ENCODE results near the gene MCAM. TPM values are rescaled to one million over a fixed set of nuclear protein-coding genes. Genes with fewer than 3 reads are reported as not detected.

Gene MCAM
- total and polyA plus RNA-seq, 2 donors (not counting 3 experiments of a cell fraction or from before 2014, with no cell fraction given) = 1,027 to 2,543 TPM

- no peak for FAIRE-seq
- no TSS peak for BruUV-seq (replicated peaks)
- H3K4me3 ChIP-seq (replicated peaks in 1 of 3; ENCODE audit: insufficient read depth in 1 of 3, low read depth in 1 of 3, low read length in 3 of 3) = no peak overlapping the region
- intact Hi-C loops (cut with micrococcal nuclease) (no loop called here), dilution Hi-C loops (cut with MboI; ENCODE audit: extremely low pct_ligation_motif_present, low sequenced_read_pairs) (no loop called here)
- H4K20me1 ChIP-seq (replicated peaks; ENCODE audit: control insufficient read depth, extremely low read depth, insufficient read depth, low read length) = no peaks in the 10 kb centered on the region
- H3K36me3 ChIP-seq (ENCODE audit: control insufficient read depth in 2 of 2, extremely low read depth in 1 of 2, insufficient read depth in 2 of 2, low read length in 2 of 2) = no peaks in the 10 kb centered on the region
- no peak overlapping the region for H2AFZ ChIP-seq (ENCODE audit: low read depth, low read length)
- no peaks in the 10 kb centered on the region for H3K9me3 ChIP-seq (replicated peaks; ENCODE audit: control insufficient read depth, insufficient read depth, low read length)
- TF ChIP-seq POLR2A (IDR thresholded peaks at IDR 0.05; ENCODE audit: low read depth, low read length) = no peak
- ChIA-PET POLR2A (no interaction called here), CTCF (interaction anchor here (0.7 to 1.4 kb wide), 4 partner anchors 13 to 60 kb away, joined by 3 to 4 read pairs (median 4); partner anchors contain the start of gene CBL)
- peaks cover 61% of the 10 kb centered on the region for H3K79me2 ChIP-seq (ENCODE audit: control insufficient read depth, insufficient read depth, low read length)
- no peaks in the 10 kb centered on the region for H3K27me3 ChIP-seq (ENCODE audit: control insufficient read depth in 2 of 2, insufficient read depth in 2 of 2, low read length in 2 of 2)
- H3K9ac ChIP-seq (replicated peaks; ENCODE audit: extremely low read depth, insufficient read depth, low read length) = no peak overlapping the region
- H3K4me1 ChIP-seq (ENCODE audit: control insufficient read depth, extremely low read depth, insufficient read depth, low read length) = peaks cover 24% of the 10 kb centered on the region
- H3K27ac ChIP-seq (ENCODE audit: insufficient read depth, low read depth, low read length) = no peak overlapping the region
- H3K4me2 ChIP-seq (ENCODE audit: insufficient read depth, low read length) = no peak overlapping the region
- no peaks in the 10 kb centered on the region for H3K9me1 ChIP-seq (replicated peaks; ENCODE audit: control insufficient read depth, extremely low read depth, insufficient read depth, low read length)
- DNase-seq (ENCODE audit: low read depth, low spot score) = no peak
Measured at GRCh38 chr11:119266063-119266462, 50.9 kb downstream of the MCAM start.

GRCh38 chr11:119263352-119263940, 53.5 kb downstream of the MCAM start:
- peak; percentile 69 for FAIRE-seq
- intact Hi-C loops (cut with micrococcal nuclease) = loop anchor here (2.0 to 5.0 kb wide), 4 partner anchors 36 to 75 kb away; no protein-coding TSS in a partner anchor
- H3K4me3 ChIP-seq (replicated peaks in 1 of 3; ENCODE audit: insufficient read depth in 1 of 3, low read depth in 1 of 3, low read length in 3 of 3) = peak overlapping the region in 1 of 3 experiments; percentile 18
- H3K27ac ChIP-seq (ENCODE audit: insufficient read depth, low read depth, low read length) = peak overlapping the region; percentile 73
- H3K27me3 ChIP-seq (ENCODE audit: control insufficient read depth in 2 of 2, insufficient read depth in 2 of 2, low read length in 2 of 2) = no peaks in the 10 kb centered on the region
- no TSS peak for BruUV-seq (replicated peaks)
- TF ChIP-seq POLR2A (IDR thresholded peaks at IDR 0.05; ENCODE audit: low read depth, low read length) (no peak), MYC (IDR thresholded peaks at IDR 0.05; ENCODE audit: low read depth, low read length) (no peak), GATA2 (IDR thresholded peaks at IDR 0.05; ENCODE audit: insufficient read depth, insufficient read length, low read depth, low read length) (no peak), POLR2AphosphoS5 (IDR thresholded peaks at IDR 0.05; ENCODE audit: insufficient read depth, low read depth, low read length) (no peak)
- TF ChIP-seq, protein P1, sequence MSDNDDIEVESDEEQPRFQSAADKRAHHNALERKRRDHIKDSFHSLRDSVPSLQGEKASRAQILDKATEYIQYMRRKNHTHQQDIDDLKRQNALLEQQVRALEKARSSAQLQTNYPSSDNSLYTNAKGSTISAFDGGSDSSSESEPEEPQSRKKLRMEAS (IDR thresholded peaks at IDR 0.05; ENCODE audit: insufficient read depth, insufficient read length) = no peak
- H3K36me3 ChIP-seq (ENCODE audit: control insufficient read depth in 2 of 2, extremely low read depth in 1 of 2, insufficient read depth in 2 of 2, low read length in 2 of 2) = no peaks in the 10 kb centered on the region
- dilution Hi-C loops (cut with MboI; ENCODE audit: extremely low pct_ligation_motif_present, low sequenced_read_pairs) = no loop called here
- H3K79me2 ChIP-seq (ENCODE audit: control insufficient read depth, insufficient read depth, low read length) = peaks cover 72% of the 10 kb centered on the region
- peak overlapping the region; percentile 60 for H3K4me2 ChIP-seq (ENCODE audit: insufficient read depth, low read length)
- no peak overlapping the region for H2AFZ ChIP-seq (ENCODE audit: low read depth, low read length)
- peaks cover 4% of the 10 kb centered on the region for H4K20me1 ChIP-seq (replicated peaks; ENCODE audit: control insufficient read depth, extremely low read depth, insufficient read depth, low read length)
- H3K9me1 ChIP-seq (replicated peaks; ENCODE audit: control insufficient read depth, extremely low read depth, insufficient read depth, low read length) = no peaks in the 10 kb centered on the region
- H3K9me3 ChIP-seq (replicated peaks; ENCODE audit: control insufficient read depth, insufficient read depth, low read length) = no peaks in the 10 kb centered on the region
- H3K4me1 ChIP-seq (ENCODE audit: control insufficient read depth, extremely low read depth, insufficient read depth, low read length) = peaks cover 24% of the 10 kb centered on the region
- DNase-seq (ENCODE audit: low read depth, low spot score) = peak; percentile 61
- H3K9ac ChIP-seq (replicated peaks; ENCODE audit: extremely low read depth, insufficient read depth, low read length) = peak overlapping the region; percentile 62
- POLR2A ChIA-PET = no interaction called here
- CTCF ChIA-PET = interaction anchor here (0.9 to 2.6 kb wide), 17 partner anchors 11 to 161 kb away, joined by 3 to 20 read pairs (median 4); partner anchors contain the start of genes C1QTNF5 and CBL

Measured in endothelial cell of umbilical vein (primary cell).